ENCODE results near the gene RHOC.
"Not testable (repeated sequence)": the region's sequence is repeated elsewhere in the genome, so short reads cannot be mapped to it uniquely, and the experiment has no call there.

DNA sequence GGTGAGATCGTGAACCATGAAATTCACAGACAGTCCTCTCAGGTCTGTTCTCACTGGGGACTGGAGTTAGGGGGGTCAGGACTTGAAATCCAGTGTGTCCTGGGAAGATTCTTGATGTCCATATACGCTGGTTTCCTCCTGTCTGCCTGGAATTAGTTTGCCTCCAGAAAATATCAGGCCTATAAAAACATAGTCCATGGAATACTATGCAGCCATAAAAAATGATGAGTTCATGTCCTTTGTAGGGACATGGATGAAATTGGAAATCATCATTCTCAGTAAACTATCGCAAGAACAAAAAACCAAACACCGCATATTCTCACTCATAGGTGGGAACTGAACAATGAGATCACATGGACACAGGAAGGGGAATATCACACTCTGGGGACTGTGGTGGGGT, 17.3 kb upstream of the RHOC start:
- TF ChIP-seq, protein P1, sequence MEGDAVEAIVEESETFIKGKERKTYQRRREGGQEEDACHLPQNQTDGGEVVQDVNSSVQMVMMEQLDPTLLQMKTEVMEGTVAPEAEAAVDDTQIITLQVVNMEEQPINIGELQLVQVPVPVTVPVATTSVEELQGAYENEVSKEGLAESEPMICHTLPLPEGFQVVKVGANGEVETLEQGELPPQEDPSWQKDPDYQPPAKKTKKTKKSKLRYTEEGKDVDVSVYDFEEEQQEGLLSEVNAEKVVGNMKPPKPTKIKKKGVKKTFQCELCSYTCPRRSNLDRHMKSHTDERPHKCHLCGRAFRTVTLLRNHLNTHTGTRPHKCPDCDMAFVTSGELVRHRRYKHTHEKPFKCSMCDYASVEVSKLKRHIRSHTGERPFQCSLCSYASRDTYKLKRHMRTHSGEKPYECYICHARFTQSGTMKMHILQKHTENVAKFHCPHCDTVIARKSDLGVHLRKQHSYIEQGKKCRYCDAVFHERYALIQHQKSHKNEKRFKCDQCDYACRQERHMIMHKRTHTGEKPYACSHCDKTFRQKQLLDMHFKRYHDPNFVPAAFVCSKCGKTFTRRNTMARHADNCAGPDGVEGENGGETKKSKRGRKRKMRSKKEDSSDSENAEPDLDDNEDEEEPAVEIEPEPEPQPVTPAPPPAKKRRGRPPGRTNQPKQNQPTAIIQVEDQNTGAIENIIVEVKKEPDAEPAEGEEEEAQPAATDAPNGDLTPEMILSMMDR (IDR thresholded peaks at IDR 0.05) = not testable (repeated sequence)
- TF ChIP-seq, protein P2, sequence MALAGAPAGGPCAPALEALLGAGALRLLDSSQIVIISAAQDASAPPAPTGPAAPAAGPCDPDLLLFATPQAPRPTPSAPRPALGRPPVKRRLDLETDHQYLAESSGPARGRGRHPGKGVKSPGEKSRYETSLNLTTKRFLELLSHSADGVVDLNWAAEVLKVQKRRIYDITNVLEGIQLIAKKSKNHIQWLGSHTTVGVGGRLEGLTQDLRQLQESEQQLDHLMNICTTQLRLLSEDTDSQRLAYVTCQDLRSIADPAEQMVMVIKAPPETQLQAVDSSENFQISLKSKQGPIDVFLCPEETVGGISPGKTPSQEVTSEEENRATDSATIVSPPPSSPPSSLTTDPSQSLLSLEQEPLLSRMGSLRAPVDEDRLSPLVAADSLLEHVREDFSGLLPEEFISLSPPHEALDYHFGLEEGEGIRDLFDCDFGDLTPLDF (CRISPR knock-in tag; IDR thresholded peaks at IDR 0.05) = not testable (repeated sequence)
- TF ChIP-seq, protein P3, sequence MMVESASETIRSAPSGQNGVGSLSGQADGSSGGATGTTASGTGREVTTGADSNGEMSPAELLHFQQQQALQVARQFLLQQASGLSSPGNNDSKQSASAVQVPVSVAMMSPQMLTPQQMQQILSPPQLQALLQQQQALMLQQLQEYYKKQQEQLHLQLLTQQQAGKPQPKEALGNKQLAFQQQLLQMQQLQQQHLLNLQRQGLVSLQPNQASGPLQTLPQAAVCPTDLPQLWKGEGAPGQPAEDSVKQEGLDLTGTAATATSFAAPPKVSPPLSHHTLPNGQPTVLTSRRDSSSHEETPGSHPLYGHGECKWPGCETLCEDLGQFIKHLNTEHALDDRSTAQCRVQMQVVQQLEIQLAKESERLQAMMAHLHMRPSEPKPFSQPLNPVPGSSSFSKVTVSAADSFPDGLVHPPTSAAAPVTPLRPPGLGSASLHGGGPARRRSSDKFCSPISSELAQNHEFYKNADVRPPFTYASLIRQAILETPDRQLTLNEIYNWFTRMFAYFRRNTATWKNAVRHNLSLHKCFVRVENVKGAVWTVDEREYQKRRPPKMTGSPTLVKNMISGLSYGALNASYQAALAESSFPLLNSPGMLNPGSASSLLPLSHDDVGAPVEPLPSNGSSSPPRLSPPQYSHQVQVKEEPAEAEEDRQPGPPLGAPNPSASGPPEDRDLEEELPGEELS (CRISPR knock-in tag; IDR thresholded peaks at IDR 0.05) = not testable (repeated sequence)
- TF ChIP-seq, protein P4, sequence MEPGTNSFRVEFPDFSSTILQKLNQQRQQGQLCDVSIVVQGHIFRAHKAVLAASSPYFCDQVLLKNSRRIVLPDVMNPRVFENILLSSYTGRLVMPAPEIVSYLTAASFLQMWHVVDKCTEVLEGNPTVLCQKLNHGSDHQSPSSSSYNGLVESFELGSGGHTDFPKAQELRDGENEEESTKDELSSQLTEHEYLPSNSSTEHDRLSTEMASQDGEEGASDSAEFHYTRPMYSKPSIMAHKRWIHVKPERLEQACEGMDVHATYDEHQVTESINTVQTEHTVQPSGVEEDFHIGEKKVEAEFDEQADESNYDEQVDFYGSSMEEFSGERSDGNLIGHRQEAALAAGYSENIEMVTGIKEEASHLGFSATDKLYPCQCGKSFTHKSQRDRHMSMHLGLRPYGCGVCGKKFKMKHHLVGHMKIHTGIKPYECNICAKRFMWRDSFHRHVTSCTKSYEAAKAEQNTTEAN (CRISPR knock-in tag; IDR thresholded peaks at IDR 0.05) = not testable (repeated sequence)
- TF ChIP-seq SP1 (CRISPR knock-in tag; conservative IDR thresholded peaks at IDR 0.05); ZNF219 (CRISPR knock-in tag; IDR thresholded peaks at IDR 0.05; ENCODE audit: borderline replicate concordance); NFYB (CRISPR knock-in tag; conservative IDR thresholded peaks at IDR 0.05; ENCODE audit: low read depth): not testable (repeated sequence)
- TF ChIP-seq, protein P5, sequence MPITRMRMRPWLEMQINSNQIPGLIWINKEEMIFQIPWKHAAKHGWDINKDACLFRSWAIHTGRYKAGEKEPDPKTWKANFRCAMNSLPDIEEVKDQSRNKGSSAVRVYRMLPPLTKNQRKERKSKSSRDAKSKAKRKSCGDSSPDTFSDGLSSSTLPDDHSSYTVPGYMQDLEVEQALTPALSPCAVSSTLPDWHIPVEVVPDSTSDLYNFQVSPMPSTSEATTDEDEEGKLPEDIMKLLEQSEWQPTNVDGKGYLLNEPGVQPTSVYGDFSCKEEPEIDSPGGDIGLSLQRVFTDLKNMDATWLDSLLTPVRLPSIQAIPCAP (CRISPR knock-in tag; IDR thresholded peaks at IDR 0.05) = not testable (repeated sequence)
- TF ChIP-seq, protein P6, sequence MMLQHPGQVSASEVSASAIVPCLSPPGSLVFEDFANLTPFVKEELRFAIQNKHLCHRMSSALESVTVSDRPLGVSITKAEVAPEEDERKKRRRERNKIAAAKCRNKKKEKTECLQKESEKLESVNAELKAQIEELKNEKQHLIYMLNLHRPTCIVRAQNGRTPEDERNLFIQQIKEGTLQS (CRISPR knock-in tag; conservative IDR thresholded peaks at IDR 0.05) = not testable (repeated sequence)
- TF ChIP-seq, protein P7, sequence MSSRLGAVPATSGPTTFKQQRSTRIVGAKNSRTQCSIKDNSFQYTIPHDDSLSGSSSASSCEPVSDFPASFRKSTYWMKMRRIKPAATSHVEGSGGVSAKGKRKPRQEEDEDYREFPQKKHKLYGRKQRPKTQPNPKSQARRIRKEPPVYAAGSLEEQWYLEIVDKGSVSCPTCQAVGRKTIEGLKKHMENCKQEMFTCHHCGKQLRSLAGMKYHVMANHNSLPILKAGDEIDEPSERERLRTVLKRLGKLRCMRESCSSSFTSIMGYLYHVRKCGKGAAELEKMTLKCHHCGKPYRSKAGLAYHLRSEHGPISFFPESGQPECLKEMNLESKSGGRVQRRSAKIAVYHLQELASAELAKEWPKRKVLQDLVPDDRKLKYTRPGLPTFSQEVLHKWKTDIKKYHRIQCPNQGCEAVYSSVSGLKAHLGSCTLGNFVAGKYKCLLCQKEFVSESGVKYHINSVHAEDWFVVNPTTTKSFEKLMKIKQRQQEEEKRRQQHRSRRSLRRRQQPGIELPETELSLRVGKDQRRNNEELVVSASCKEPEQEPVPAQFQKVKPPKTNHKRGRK (CRISPR knock-in tag; IDR thresholded peaks at IDR 0.05; ENCODE audit: borderline replicate concordance) = not testable (repeated sequence)
